ENCODE data around the gene CENPU.
"Not testable (repeated sequence)": the region's sequence is repeated elsewhere in the genome, so short reads cannot be mapped to it uniquely, and the experiment has no call there.

Gene CENPU, protein sequence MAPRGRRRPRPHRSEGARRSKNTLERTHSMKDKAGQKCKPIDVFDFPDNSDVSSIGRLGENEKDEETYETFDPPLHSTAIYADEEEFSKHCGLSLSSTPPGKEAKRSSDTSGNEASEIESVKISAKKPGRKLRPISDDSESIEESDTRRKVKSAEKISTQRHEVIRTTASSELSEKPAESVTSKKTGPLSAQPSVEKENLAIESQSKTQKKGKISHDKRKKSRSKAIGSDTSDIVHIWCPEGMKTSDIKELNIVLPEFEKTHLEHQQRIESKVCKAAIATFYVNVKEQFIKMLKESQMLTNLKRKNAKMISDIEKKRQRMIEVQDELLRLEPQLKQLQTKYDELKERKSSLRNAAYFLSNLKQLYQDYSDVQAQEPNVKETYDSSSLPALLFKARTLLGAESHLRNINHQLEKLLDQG

GRCh38 chr4:184733654-184734524 lies at the start of gene CENPU:
Gene CENPU, minus strand, starts transcription at chr4:184734096. Its CDS starts 34 bp downstream, at chr4:184734062.
- H3K4me3 ChIP-seq (ENCODE audit: low read depth, low read length), result peak within 1 kb of the TSS; percentile 74
- TF ChIP-seq, protein P1, sequence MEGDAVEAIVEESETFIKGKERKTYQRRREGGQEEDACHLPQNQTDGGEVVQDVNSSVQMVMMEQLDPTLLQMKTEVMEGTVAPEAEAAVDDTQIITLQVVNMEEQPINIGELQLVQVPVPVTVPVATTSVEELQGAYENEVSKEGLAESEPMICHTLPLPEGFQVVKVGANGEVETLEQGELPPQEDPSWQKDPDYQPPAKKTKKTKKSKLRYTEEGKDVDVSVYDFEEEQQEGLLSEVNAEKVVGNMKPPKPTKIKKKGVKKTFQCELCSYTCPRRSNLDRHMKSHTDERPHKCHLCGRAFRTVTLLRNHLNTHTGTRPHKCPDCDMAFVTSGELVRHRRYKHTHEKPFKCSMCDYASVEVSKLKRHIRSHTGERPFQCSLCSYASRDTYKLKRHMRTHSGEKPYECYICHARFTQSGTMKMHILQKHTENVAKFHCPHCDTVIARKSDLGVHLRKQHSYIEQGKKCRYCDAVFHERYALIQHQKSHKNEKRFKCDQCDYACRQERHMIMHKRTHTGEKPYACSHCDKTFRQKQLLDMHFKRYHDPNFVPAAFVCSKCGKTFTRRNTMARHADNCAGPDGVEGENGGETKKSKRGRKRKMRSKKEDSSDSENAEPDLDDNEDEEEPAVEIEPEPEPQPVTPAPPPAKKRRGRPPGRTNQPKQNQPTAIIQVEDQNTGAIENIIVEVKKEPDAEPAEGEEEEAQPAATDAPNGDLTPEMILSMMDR (IDR thresholded peaks at IDR 0.05; ENCODE audit: low read depth, low read length), result no peak

- no peak overlapping the region for H3K4me3 ChIP-seq (ENCODE audit: low read depth, low read length)
- TF ChIP-seq, protein P1 (IDR thresholded peaks at IDR 0.05; ENCODE audit: low read depth, low read length), result no peak
Observed at GRCh38 chr4:184782731-184783373, 49.0 kb upstream of the CENPU start.

- H3K4me3 ChIP-seq (ENCODE audit: low read depth, low read length), result not testable (repeated sequence)
Observed at GRCh38 chr4:184779160-184779559, 45.3 kb upstream of the CENPU start.

DNA sequence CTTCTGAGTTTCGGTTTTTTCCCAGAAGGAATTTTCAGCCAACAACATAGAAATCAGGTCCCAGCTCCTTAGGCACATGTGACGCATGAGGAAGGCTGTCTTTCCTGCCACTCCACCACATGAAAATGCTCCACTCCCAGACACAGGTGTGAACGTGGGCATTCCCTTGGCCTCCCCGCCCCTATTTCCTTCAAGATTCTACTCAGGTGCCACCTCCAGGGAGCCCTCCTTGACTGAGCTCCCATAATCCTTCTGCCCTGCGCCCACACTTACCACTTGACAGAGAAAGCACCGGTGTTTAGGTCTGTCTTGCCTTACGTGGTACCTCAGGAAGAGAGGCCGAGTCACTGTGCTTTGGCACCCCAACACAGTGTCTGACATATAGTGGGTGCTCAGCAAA lies 44.4 kb upstream of the CENPU start:
- TF ChIP-seq, protein P1 (IDR thresholded peaks at IDR 0.05; ENCODE audit: low read depth, low read length), result no peak
- H3K4me3 ChIP-seq (ENCODE audit: low read depth, low read length), result no peak overlapping the region

DNA sequence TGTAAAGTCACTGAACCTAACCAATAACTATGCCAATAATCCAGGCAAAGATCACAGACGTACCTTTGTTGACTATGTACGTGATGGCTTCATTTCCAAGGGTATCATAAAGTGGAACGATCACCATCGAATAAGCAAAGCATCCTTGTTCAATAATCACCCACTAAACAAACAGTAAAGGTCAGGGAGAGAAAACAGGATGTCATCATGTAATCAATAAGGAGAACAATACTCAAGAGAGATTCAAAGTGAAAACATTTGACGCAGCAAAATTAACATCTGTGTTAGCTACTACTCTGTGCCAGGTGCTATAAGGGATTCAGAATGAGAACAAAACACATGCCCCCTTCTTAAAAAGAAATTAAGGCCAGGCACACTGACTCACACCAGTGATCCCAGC lies 42.9 kb upstream of the CENPU start:
- no peak overlapping the region for H3K4me3 ChIP-seq (ENCODE audit: low read depth, low read length)
- TF ChIP-seq, protein P1 (IDR thresholded peaks at IDR 0.05; ENCODE audit: low read depth, low read length), result no peak

GRCh38 chr4:184775854-184776555 lies 42.1 kb upstream of the CENPU start:
- H3K4me3 ChIP-seq (ENCODE audit: low read depth, low read length), result no peak overlapping the region
- TF ChIP-seq, protein P1 (IDR thresholded peaks at IDR 0.05; ENCODE audit: low read depth, low read length), result no peak

DNA sequence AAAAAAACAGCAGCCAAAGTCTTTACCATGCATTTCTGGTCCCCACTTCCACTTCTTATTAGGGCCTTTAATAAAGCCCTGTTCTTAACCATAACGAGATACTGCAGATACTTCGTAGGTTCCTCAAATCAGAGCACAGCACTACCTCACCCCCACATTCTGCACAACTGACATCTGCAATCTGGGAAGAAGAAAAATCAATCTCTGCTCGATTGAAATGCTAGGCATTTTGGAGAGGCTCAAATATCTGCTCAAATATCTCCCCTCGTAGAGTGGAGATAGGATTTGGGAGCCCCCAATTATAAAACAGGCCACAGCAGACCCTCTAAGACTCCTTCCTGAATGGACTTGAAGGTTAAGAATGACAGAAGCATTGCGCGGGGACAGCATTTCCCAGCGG lies 40.3 kb upstream of the CENPU start:
- TF ChIP-seq, protein P1 (IDR thresholded peaks at IDR 0.05; ENCODE audit: low read depth, low read length), result no peak
- no peak overlapping the region for H3K4me3 ChIP-seq (ENCODE audit: low read depth, low read length)
